Measurements from ENCODE around the gene TEX10.

DNA sequence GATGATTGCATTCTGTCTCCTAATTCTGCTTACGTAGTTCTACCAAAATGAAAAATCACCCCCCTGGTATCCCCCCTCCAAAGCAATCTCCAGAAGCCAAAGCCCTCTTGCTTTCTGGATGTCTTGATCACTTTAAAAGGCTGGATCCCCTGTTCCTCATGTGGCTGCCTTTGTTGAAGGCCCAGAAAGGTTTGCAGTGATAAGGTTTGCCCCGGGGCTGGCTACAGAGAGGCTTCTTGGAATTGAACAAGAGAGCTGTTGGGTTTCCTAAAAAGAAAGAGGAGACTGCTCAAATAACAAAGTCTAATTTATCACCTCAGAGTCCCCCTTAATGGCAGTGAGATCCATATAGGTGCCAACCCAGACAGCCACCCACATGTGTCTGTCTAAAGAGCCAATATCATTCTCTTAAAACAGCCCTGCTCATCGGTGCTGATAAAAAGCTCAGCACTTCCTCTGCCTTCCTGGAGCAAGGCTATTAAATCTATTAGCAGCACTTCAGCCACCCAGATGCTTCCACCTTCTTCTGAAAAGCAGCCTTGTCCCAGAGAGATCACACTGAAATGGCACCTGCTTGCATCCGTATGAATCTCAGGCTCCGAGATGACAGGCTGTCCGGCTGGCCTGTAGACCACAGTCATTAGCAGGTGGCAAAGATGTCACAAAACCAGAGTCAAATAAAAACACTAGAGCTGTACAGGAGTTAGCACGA, 70.9 kb downstream of the TEX10 start:
- TF ChIP-seq, protein P1, sequence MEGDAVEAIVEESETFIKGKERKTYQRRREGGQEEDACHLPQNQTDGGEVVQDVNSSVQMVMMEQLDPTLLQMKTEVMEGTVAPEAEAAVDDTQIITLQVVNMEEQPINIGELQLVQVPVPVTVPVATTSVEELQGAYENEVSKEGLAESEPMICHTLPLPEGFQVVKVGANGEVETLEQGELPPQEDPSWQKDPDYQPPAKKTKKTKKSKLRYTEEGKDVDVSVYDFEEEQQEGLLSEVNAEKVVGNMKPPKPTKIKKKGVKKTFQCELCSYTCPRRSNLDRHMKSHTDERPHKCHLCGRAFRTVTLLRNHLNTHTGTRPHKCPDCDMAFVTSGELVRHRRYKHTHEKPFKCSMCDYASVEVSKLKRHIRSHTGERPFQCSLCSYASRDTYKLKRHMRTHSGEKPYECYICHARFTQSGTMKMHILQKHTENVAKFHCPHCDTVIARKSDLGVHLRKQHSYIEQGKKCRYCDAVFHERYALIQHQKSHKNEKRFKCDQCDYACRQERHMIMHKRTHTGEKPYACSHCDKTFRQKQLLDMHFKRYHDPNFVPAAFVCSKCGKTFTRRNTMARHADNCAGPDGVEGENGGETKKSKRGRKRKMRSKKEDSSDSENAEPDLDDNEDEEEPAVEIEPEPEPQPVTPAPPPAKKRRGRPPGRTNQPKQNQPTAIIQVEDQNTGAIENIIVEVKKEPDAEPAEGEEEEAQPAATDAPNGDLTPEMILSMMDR (IDR thresholded peaks at IDR 0.05) = no peak
- TF ChIP-seq POLR2AphosphoS5 (IDR thresholded peaks at IDR 0.05; ENCODE audit: low read depth, low read length) = no peak

Measured in Panc1 (cell line).